Measurements from ENCODE around the gene CAMSAP2.
"Not testable (repeated sequence)": the region's sequence is repeated elsewhere in the genome, so short reads cannot be mapped to it uniquely, and the experiment has no call there.

CAMSAP2 gene

GRCh38 chr1:200738949-200739651, 407 bp downstream of the CAMSAP2 start:
- DNase-seq, result peak; percentile 59

GRCh38 chr1:200739702-200740570, 1.2 kb downstream of the CAMSAP2 start:
- DNase-seq, result no peak

GRCh38 chr1:200740571-200741208, 2.0 kb downstream of the CAMSAP2 start:
- no peak for DNase-seq

GRCh38 chr1:200741551-200742207, 3.0 kb downstream of the CAMSAP2 start:
- DNase-seq, result peak; percentile 40

GRCh38 chr1:200744143-200744542, 5.5 kb downstream of the CAMSAP2 start:
- DNase-seq, result no peak

GRCh38 chr1:200749090-200749489, 10.4 kb downstream of the CAMSAP2 start:
- DNase-seq, result no peak

GRCh38 chr1:200750749-200751148, 12.1 kb downstream of the CAMSAP2 start:
- not testable (repeated sequence) for DNase-seq

GRCh38 chr1:200751717-200752116, 13.0 kb downstream of the CAMSAP2 start:
- no peak for DNase-seq

GRCh38 chr1:200753650-200754198, 15.0 kb downstream of the CAMSAP2 start:
- DNase-seq, result no peak

GRCh38 chr1:200755456-200755855, 16.8 kb downstream of the CAMSAP2 start:
- DNase-seq, result no peak

- DNase-seq, result no peak
Observed at GRCh38 chr1:200762089-200762488, 23.4 kb downstream of the CAMSAP2 start.

- no peak for DNase-seq
Observed at GRCh38 chr1:200767321-200767720, 28.6 kb downstream of the CAMSAP2 start.

GRCh38 chr1:200771625-200772555, 33.2 kb downstream of the CAMSAP2 start:
- DNase-seq, result no peak

- DNase-seq, result no peak
Observed at GRCh38 chr1:200774311-200774710, 35.6 kb downstream of the CAMSAP2 start.

GRCh38 chr1:200774735-200775444, 36.2 kb downstream of the CAMSAP2 start:
- no peak for DNase-seq

GRCh38 chr1:200775850-200776249, 37.2 kb downstream of the CAMSAP2 start:
- DNase-seq, result no peak

GRCh38 chr1:200776949-200777348, 38.3 kb downstream of the CAMSAP2 start:
- no peak for DNase-seq

GRCh38 chr1:200778766-200779165, 40.1 kb downstream of the CAMSAP2 start:
- DNase-seq, result no peak

- no peak for DNase-seq
Observed at GRCh38 chr1:200779326-200779725, 40.6 kb downstream of the CAMSAP2 start.

GRCh38 chr1:200780545-200781369, 42.1 kb downstream of the CAMSAP2 start:
- no peak for DNase-seq

Data from NCI-H526 treated with DMSO at 0.1 percent for 48 hours (cell line).